HFFc6 (cell line): ENCODE measurements around the gene PSMD10. TPM values are rescaled to one million over a fixed set of nuclear protein-coding genes. Genes with fewer than 3 reads are reported as not detected.

Experiments used
- DNase-seq: peaks from one replicate; pipeline ENCODE4 v3.0.0-alpha.2; 2018
- H3K27ac Mint-ChIP-seq: 2 replicates; pipeline ENCODE4 v1.8.0; 2020; ENCODE audit warnings: mild to moderate bottlenecking, mixed read lengths
- H3K27me3 Mint-ChIP-seq: 2 replicates; pipeline ENCODE4 v1.8.0; 2021; ENCODE audit warnings: mild to moderate bottlenecking, moderate library complexity, mixed read lengths; ENCODE audit not compliant: insufficient read depth
- H3K36me3 Mint-ChIP-seq: 2 replicates; pipeline ENCODE4 v1.8.0; 2021; ENCODE audit warnings: low read depth, mixed read lengths
- H3K4me1 Mint-ChIP-seq: 2 replicates; pipeline ENCODE4 v1.8.0; 2020; ENCODE audit warnings: low read depth, mixed read lengths
- H3K4me3 Mint-ChIP-seq: 2 replicates; pipeline ENCODE4 v1.8.0; 2020; ENCODE audit warnings: mild to moderate bottlenecking, moderate library complexity, mixed read lengths
- H3K9me3 Mint-ChIP-seq: 2 replicates; pipeline ENCODE4 v1.8.0; 2020; ENCODE audit warnings: mild to moderate bottlenecking, mixed read lengths
- total RNA-seq, 6 experiments: library from RNA; stranded (reverse); fragmentation: NEBNext Ultra II Directional; extraction: Animal tissue kit (Norgen Biotek cat#: 25700); gene quantifications; 2 replicates in 1 of 6; 3 replicates in 5 of 6; pipeline ENCODE4 v1.2.3, GENCODE V29; 2021
- TF ChIP-seq, protein P1 (sequence below): fragments of 200-600 bp; sonication (generic); IDR thresholded peaks from 2 replicates; pipeline ENCODE4 v1.5.0; 2021; ENCODE audit warnings: antibody characterized with exemption, mild to moderate bottlenecking

The PSMD10 gene
- total RNA-seq, 6 experiments from 2014 or later, result 66.1 to 73.8 (median 69.2) TPM

- TF ChIP-seq, protein P1, sequence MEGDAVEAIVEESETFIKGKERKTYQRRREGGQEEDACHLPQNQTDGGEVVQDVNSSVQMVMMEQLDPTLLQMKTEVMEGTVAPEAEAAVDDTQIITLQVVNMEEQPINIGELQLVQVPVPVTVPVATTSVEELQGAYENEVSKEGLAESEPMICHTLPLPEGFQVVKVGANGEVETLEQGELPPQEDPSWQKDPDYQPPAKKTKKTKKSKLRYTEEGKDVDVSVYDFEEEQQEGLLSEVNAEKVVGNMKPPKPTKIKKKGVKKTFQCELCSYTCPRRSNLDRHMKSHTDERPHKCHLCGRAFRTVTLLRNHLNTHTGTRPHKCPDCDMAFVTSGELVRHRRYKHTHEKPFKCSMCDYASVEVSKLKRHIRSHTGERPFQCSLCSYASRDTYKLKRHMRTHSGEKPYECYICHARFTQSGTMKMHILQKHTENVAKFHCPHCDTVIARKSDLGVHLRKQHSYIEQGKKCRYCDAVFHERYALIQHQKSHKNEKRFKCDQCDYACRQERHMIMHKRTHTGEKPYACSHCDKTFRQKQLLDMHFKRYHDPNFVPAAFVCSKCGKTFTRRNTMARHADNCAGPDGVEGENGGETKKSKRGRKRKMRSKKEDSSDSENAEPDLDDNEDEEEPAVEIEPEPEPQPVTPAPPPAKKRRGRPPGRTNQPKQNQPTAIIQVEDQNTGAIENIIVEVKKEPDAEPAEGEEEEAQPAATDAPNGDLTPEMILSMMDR, result no peak
These were observed 18.6 kb downstream of the PSMD10 start for GRCh38 chrX:108072746-108073145.

GRCh38 chrX:108071578-108071977 is 19.8 kb downstream of the PSMD10 start:
- H3K27me3 Mint-ChIP-seq, result no peaks in the 10 kb centered on the region; the same call in none of the 2 replicates
- DNase-seq, result no peak

More at GRCh38 chrX:108072746-108073145, 18.6 kb downstream of the PSMD10 start:
- H3K4me1 Mint-ChIP-seq, result peaks cover 15% of the 10 kb centered on the region
- H3K27ac Mint-ChIP-seq, result no peak overlapping the region
- peak overlapping the region; percentile 48 for H3K4me3 Mint-ChIP-seq
- no peaks in the 10 kb centered on the region; the same call in none of the 2 replicates for H3K27me3 Mint-ChIP-seq
- H3K9me3 Mint-ChIP-seq, result no peaks in the 10 kb centered on the region
- no peaks in the 10 kb centered on the region for H3K36me3 Mint-ChIP-seq
- DNase-seq, result peak; percentile 36

DNA sequence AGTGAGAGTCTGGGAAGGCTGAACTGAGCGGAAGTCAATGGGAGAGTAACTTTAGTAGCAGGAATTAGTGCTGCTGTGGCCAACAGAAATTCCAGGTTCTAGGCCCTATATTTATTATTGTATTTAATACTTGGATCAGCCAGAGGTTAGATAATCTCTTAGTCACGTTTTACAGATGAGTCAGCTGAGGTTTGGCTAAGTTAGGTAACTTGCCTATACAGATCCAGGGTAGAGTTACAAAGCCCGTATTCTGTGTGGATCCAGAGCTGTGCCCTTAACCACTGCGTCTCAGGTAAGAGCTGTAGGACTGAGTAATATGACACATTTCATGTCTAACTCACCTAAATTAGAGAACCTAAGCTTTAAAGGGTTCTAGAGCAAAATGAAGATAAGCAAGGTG is 20.5 kb downstream of the PSMD10 start:
- TF ChIP-seq, protein P1, result no peak
- no peaks in the 10 kb centered on the region for H3K36me3 Mint-ChIP-seq
- peaks cover 15% of the 10 kb centered on the region for H3K4me1 Mint-ChIP-seq
- peak; percentile 12 for DNase-seq
- H3K4me3 Mint-ChIP-seq, result no peak overlapping the region
- H3K27me3 Mint-ChIP-seq, result no peaks in the 10 kb centered on the region; the same call in none of the 2 replicates
- no peak overlapping the region for H3K27ac Mint-ChIP-seq
- no peaks in the 10 kb centered on the region for H3K9me3 Mint-ChIP-seq

More at GRCh38 chrX:108071578-108071977, 19.8 kb downstream of the PSMD10 start:
- peaks cover 15% of the 10 kb centered on the region for H3K4me1 Mint-ChIP-seq
- H3K9me3 Mint-ChIP-seq, result no peaks in the 10 kb centered on the region
- TF ChIP-seq, protein P1, result no peak
- H3K36me3 Mint-ChIP-seq, result no peaks in the 10 kb centered on the region
- H3K27ac Mint-ChIP-seq, result peak overlapping the region; percentile 49; the same call in 1 of the 2 replicates
- H3K4me3 Mint-ChIP-seq, result no peak overlapping the region

DNA sequence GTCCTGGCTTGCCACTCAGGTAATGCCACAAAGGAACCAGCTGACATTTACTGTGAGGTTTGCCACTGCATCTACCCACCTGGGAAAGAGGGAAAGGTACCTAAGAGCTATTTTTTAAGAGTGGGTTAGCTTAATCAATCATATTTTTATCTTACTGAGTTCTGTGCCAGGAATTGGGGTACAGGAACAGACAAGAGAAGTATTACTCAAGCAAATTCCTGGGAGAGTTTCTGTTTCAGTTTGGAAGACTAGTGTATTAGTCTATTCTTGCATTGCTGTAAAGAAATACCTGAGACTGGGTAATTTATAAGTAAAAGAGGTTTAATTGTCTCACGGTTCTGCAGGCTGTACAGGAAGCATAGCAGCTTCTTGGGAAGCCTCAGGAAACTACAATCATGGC is 23.2 kb downstream of the PSMD10 start:
- H3K27me3 Mint-ChIP-seq, result no peaks in the 10 kb centered on the region; the same call in 1 of the 2 replicates

DNA sequence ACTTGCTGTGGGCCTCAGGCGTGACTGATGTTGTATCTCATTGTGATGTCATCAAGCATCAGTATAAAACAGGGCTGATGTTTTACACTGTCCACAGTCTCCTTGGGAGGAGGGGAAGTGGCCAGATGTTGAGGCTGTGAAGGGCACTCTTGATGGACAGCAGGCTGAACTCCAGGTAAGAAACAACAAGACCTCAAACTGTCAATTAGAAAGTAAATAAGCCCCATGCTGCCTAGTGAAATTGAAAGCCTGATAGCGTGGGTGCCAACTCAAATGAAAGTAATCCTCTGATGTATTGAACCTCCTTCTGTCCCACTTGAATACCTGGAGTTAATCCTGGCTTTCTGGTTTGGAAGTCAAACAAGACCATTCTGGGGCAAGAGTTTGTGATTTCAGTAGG is 26.7 kb downstream of the PSMD10 start:
- H3K4me1 Mint-ChIP-seq, result no peaks in the 10 kb centered on the region

More for the DNA sequence above, 23.2 kb downstream of the PSMD10 start:
- Mint-ChIP-seq H3K36me3 (no peaks in the 10 kb centered on the region), H3K4me1 (peaks cover 15% of the 10 kb centered on the region), H3K9me3 (no peaks in the 10 kb centered on the region), H3K27ac (no peak overlapping the region), H3K4me3 (no peak overlapping the region)
- no peak for DNase-seq
- TF ChIP-seq, protein P1, result no peak

More for the DNA sequence above, 26.7 kb downstream of the PSMD10 start:
- TF ChIP-seq, protein P1, result no peak
- H3K27me3 Mint-ChIP-seq, result peaks cover 6% of the 10 kb centered on the region
- H3K9me3 Mint-ChIP-seq, result no peaks in the 10 kb centered on the region
- no peak overlapping the region for H3K27ac Mint-ChIP-seq
- no peaks in the 10 kb centered on the region for H3K36me3 Mint-ChIP-seq
- DNase-seq, result no peak
- H3K4me3 Mint-ChIP-seq, result no peak overlapping the region
